PFSK-1 (cell line): Measurements from ENCODE around the gene CYB561D1.

Experiments used
- POLR2AphosphoS5 ChIP-seq: IDR thresholded peaks from 2 replicates; pipeline ENCODE4 v1.6.1; 2012; ENCODE audit warnings: low read depth, mild to moderate bottlenecking, control low read depth, low read length, moderate library complexity
- SIN3A ChIP-seq: IDR thresholded peaks from 2 replicates; pipeline ENCODE4 v1.6.1; 2012; ENCODE audit warnings: mild to moderate bottlenecking, low read length, moderate library complexity, borderline replicate concordance; ENCODE audit not compliant: insufficient read depth
- TAF1 ChIP-seq: IDR thresholded peaks from 2 replicates; pipeline ENCODE4 v1.6.1; 2012; ENCODE audit warnings: low read length, control low read depth, borderline replicate concordance; ENCODE audit not compliant: insufficient read depth
- TF ChIP-seq, protein P1 (sequence below), 2 experiments: IDR thresholded peaks; 2 replicates each; pipeline versions ENCODE4 v1.6.1 to v1.8.0; 2011 to 2012; ENCODE audit warnings: low read depth in 2 of 2, low read length in 2 of 2, control low read depth in 1 of 2, inconsistent platforms in 1 of 2, mild to moderate bottlenecking in 1 of 2, moderate library complexity in 1 of 2; ENCODE audit not compliant: insufficient read depth in 1 of 2

DNA sequence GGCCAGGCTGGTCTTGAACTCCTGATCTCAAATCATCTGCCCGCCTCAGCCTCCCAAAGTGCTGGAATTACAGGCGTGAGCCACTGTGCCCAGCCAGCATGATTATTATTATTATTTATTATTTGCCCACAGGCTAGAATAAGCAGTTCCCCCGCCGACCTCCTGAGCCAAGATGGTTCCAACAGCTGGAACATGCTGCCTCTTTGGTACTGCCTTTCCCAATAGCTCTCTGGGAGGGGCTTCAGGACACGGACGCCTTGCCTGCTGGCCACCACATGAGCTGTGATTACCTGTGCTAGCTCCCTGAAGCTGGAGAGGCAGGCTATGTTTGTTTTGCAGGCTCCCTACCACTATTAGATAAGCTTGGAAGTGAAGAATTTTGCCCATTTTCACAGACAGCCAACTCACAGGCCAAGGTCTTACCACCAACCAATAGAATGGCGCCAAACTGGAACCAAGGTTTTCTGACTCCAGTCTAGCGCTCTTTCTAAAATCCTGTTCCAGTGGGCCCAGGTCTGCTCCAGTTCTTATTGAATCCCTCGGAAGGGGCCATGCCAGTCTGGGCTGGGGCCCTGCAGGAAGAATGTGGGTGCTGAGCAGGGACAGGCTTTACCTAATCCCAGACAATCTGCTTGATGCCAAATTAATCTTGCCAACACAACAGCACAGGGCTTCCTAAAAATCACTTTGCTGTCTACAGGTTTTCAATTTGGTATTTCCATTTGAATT, 43.7 kb downstream of the CYB561D1 start:
- TF ChIP-seq POLR2AphosphoS5 (no peak), SIN3A (no peak), TAF1 (no peak)
- TF ChIP-seq, protein P1, sequence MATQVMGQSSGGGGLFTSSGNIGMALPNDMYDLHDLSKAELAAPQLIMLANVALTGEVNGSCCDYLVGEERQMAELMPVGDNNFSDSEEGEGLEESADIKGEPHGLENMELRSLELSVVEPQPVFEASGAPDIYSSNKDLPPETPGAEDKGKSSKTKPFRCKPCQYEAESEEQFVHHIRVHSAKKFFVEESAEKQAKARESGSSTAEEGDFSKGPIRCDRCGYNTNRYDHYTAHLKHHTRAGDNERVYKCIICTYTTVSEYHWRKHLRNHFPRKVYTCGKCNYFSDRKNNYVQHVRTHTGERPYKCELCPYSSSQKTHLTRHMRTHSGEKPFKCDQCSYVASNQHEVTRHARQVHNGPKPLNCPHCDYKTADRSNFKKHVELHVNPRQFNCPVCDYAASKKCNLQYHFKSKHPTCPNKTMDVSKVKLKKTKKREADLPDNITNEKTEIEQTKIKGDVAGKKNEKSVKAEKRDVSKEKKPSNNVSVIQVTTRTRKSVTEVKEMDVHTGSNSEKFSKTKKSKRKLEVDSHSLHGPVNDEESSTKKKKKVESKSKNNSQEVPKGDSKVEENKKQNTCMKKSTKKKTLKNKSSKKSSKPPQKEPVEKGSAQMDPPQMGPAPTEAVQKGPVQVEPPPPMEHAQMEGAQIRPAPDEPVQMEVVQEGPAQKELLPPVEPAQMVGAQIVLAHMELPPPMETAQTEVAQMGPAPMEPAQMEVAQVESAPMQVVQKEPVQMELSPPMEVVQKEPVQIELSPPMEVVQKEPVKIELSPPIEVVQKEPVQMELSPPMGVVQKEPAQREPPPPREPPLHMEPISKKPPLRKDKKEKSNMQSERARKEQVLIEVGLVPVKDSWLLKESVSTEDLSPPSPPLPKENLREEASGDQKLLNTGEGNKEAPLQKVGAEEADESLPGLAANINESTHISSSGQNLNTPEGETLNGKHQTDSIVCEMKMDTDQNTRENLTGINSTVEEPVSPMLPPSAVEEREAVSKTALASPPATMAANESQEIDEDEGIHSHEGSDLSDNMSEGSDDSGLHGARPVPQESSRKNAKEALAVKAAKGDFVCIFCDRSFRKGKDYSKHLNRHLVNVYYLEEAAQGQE (IDR thresholded peaks at IDR 0.05; ENCODE audit: insufficient read depth in 1 of 2, low read depth in 2 of 2, low read length in 2 of 2): no peak
